Neutrophil (primary cell): Measurements from ENCODE around the gene POT1.

Experiments used
- H3K27ac ChIP-seq: fragments of 200-600 bp; sonication (generic); 2 replicates; pipeline ENCODE4 v1.5.1; 2016; ENCODE audit warnings: mild to moderate bottlenecking, moderate library complexity
- H3K27me3 ChIP-seq: fragments of 200-600 bp; sonication (generic); 2 replicates; pipeline ENCODE4 v1.6.0; 2016; ENCODE audit warnings: mild to moderate bottlenecking
- H3K36me3 ChIP-seq: fragments of 200-600 bp; sonication (generic); 2 replicates; pipeline ENCODE4 v1.5.1; 2017
- H3K4me1 ChIP-seq, 2 experiments: fragments of 200-600 bp in 1 of 2; sonication (generic) in 1 of 2; 1 replicate in 1 of 2; 2 replicates in 1 of 2; pipeline versions ENCODE4 v1.5.1 to v1.6.1; 2013 to 2016; ENCODE audit warnings: low read depth in 1 of 2, low read length in 1 of 2, mild to moderate bottlenecking in 1 of 2, moderate library complexity in 1 of 2; ENCODE audit not compliant: control insufficient read depth in 1 of 2, insufficient read depth in 1 of 2
- H3K4me3 ChIP-seq, 2 experiments: fragments of 200-600 bp in 1 of 2; sonication (generic) in 1 of 2; 1 replicate in 1 of 2; 2 replicates in 1 of 2; pipeline ENCODE4 v1.5.1; 2013 to 2016; ENCODE audit warnings: low read depth in 1 of 2, low read length in 1 of 2, mild to moderate bottlenecking in 1 of 2, moderate library complexity in 1 of 2
- H3K9me3 ChIP-seq: fragments of 200-600 bp; sonication (generic); 2 replicates; pipeline ENCODE4 v1.5.1; 2016
- CTCF ChIP-seq: fragments of 200-600 bp; sonication (generic); IDR thresholded peaks from 2 replicates; pipeline ENCODE4 v1.5.1; 2016; ENCODE audit warnings: antibody characterized with exemption

POT1 gene

GRCh38 chr7:124909808-124910207, 19.8 kb downstream of the POT1 start:
- Histone ChIP-seq H3K27me3 (no peaks in the 10 kb centered on the region), H3K36me3 (peaks cover under 1% of the 10 kb centered on the region), H3K9me3 (no peaks in the 10 kb centered on the region), H3K27ac (no peak overlapping the region), H3K4me3 (no peak overlapping the region), H3K4me1 (no peaks in the 10 kb centered on the region)
- no peak for TF ChIP-seq CTCF

GRCh38 chr7:124908259-124908658, 21.4 kb downstream of the POT1 start:
- Histone ChIP-seq H3K9me3 (no peaks in the 10 kb centered on the region), H3K4me3 (no peak overlapping the region), H3K27ac (no peak overlapping the region), H3K36me3 (no peaks in the 10 kb centered on the region), H3K4me1 (no peaks in the 10 kb centered on the region), H3K27me3 (no peaks in the 10 kb centered on the region)
- TF ChIP-seq CTCF: no peak

GRCh38 chr7:124907490-124907889, 22.1 kb downstream of the POT1 start:
- H3K27me3 ChIP-seq: no peaks in the 10 kb centered on the region
- no peaks in the 10 kb centered on the region for H3K36me3 ChIP-seq
- H3K27ac ChIP-seq: no peak overlapping the region
- TF ChIP-seq CTCF: no peak
- no peaks in the 10 kb centered on the region for H3K9me3 ChIP-seq
- no peaks in the 10 kb centered on the region for H3K4me1 ChIP-seq
- no peak overlapping the region for H3K4me3 ChIP-seq

- peaks cover 5 to 10% of the 10 kb centered on the region in 2 experiments for H3K4me1 ChIP-seq
- peak overlapping the region; percentile 7 for H3K27ac ChIP-seq
- H3K4me3 ChIP-seq: no peak overlapping the region
- no peaks in the 10 kb centered on the region for H3K9me3 ChIP-seq
- H3K36me3 ChIP-seq: no peaks in the 10 kb centered on the region
- H3K27me3 ChIP-seq: no peaks in the 10 kb centered on the region
- no peak for TF ChIP-seq CTCF
Measured at GRCh38 chr7:124898531-124898930, 31.1 kb downstream of the POT1 start.

GRCh38 chr7:124896001-124896400, 33.6 kb downstream of the POT1 start:
- Histone ChIP-seq H3K36me3 (no peaks in the 10 kb centered on the region), H3K4me3 (no peak overlapping the region), H3K27ac (no peak overlapping the region), H3K9me3 (no peaks in the 10 kb centered on the region), H3K27me3 (no peaks in the 10 kb centered on the region), H3K4me1 (peaks cover 5 to 13% of the 10 kb centered on the region in 2 experiments)
- TF ChIP-seq CTCF: no peak
